Measurements from ENCODE around the gene CNGA1.

- no peak for TF ChIP-seq CTCF (IDR thresholded peaks at IDR 0.05)
- TF ChIP-seq POLR2A (IDR thresholded peaks at IDR 0.05): no peak
These were observed 43.8 kb downstream of the CNGA1 start for GRCh38 chr4:47972721-47973120.

All from testis (tissue), 2 donors.